GM19468 (cell line): ENCODE results near the gene PTPRD.

Experiments used
- ATAC-seq: cut with Tn5 transposase; IDR thresholded peaks from one replicate; pipeline ENCODE4 v1.9.1; 2021; ENCODE audit warnings: mild to moderate bottlenecking, moderate library complexity, moderate number of reproducible peaks; ENCODE audit not compliant: unreplicated experiment; ENCODE audit errors: extremely low read depth

Gene PTPRD

DNA sequence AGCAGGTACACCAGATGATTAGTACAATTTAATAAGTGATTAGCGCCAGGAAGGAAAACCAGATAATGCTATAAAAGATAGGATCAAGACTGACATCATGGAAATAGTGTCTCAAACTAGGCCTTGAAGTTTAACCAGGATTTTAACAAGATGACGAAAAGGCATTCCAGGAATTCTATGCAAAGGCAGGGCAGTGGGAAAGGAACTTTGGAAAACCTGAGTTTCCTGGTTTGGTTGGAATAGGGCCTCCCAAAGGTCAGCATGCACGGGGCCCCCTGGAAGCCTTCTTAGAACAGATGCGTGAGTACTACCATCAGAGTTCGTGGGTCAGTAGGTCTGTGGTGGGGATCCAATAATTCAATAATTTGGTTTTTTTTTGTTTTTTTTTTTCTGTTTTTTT is 1878.0 kb downstream of the PTPRD start:
- no peak for ATAC-seq

DNA sequence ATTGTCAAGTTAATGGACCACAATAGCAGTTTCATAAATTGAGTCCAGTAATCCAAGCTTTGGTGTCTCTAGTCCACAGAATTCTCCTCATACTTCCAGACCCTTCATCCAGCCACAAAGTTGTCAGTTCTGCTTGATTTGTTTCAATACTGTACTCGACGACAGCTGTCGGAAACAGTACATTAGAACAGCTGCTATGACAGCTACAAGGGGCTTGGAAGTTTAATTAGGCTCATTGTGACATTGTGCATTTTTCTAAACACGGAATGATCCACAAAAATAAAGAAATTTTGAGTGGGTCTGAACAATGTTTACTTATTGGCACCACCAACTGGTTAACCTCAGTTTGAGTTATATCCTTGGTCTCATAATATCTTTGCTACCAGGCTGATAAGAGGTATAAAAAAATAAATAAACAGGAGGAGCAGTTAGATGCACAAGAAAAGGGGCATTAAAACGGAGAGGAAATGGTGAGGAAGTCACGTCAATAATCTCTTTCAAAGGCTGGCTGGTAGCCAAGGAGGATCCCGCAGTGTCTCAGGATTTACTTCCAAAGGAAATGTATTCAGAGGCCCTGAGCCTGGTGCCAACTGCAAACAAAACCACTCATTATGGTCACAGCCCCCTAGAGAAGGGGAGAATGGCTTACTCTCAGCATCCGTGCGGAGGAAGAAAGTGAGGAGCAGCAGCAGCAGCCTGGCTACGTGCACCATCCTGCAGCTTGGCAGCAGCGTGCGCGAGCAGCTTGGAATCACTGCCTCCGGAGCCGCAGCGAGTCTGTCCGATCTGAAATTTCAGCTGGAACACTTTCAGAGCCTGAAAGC is 1879.5 kb downstream of the PTPRD start:
- ATAC-seq = no peak

DNA sequence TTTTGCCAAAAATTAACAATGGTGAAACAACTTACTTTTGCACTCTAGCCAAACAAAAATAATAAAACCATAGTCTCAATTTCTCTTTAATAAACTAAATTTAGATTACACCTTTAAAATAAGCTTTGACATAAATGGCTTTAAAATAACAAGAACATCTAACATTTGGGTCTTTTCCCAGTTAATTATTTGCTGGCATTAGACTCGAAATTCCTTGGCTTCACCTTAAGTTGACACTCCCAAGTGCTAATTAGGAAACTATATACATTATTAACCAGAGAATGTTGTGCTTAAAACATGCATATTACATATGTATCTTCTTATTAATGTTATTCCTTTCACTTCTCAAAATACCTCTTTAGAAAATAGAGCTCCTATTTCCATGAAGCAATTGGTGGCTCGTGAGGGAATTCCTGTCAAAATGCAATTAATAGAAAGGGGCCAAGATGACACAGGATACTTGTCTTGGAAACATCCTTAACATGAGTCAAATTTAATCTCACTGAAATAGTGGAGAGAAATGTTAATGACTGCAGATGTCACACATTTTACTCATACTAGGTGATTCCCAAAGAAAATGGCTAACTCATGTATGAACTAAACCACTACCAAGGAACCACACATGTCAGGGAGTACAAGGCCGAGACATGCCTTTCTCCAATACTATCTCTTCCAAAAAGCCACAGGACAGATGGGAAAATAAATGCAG is 1880.3 kb downstream of the PTPRD start:
- no peak for ATAC-seq

DNA sequence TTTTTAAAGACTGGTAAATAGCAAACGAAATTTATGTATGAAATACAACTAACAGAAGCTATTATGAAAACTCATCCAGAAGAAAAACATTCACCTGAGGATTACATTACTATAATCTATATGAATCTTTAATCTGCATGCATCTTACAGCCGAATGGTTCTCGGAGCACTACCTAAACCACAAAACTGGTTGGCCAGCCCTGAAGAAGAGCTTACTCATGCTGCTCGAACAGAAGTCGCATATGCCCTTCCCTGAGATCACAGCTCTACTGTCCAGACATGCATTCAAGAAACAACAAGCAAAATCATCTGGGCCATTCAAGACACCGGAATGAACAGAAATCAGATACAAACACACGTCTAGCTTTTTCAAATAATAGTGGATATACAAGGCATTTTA is 1882.2 kb downstream of the PTPRD start:
- no peak for ATAC-seq

DNA sequence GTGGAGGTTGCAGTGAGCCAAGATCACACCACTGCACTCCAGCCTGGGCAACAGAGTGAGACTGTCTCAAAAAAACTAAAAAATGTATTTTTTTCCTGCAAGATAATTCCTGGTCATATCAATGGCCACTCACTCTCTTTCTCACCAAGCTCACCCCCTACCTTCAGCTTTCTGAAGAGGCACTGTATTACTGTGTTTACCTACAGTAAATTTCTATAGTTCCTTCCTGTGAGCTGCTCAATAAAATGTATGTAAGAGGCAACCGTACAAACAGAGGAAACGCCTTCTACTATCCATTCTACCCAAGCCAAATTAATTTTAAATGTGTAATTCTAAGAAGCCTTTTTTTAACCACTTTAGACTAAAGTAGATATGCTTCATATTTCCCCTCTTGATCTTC is 1883.9 kb downstream of the PTPRD start:
- ATAC-seq = no peak

DNA sequence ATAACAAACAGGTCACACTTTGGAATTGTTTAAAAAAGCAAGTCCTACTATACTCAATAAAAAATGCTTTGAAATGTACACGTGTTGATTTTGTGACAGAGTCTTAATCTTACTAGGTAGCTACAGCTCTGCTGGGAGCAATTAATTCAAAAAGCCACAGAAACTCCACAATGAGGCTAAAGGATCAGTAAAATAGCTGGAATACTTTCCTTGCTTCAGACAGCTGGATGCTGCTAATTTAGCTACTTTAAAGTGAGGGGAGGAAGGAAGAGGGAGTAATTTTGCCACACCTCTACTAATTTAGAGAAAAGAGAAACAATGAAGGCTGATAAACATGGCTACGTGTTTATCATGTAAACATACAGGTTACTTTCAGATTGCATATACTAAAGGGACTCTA is 1885.6 kb downstream of the PTPRD start:
- ATAC-seq = no peak

DNA sequence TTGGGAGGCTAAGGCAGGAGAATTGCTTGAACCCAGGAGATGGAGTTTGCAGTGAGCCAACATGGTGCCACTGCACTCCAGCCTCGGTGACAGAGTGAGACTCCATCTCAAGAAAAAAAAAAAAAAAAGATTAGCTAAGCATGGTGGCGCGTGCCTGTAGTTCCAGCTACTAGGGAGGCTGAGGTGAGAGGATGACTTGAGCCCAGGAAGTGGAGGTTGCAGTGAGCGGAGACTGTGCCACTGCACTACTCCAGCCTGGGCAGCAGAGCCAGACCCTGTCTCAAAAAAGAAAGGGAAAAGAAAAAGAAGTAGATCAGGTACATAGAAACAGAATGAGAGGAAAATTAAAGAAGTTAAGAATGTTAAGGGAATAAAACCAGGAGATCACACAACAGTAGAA is 1886.1 kb downstream of the PTPRD start:
- ATAC-seq = no peak

DNA sequence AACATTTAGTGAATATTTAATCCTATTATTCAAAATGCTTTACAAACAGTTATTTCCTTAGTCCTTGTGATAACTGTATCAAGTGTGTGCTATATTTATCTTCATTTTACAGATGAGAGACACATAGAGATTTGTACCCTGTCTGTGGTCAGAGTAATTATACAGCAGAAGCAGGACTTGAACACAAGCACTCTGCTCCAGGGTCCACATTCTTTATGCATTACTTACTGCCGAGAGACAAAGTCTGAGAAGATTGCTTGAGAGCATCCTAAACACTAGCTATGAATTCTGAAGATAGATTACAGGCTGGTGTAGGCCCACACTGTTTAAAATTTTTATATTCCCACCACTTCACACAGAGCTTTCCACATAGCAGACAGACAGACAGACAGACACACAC is 1887.2 kb downstream of the PTPRD start:
- ATAC-seq = no peak

DNA sequence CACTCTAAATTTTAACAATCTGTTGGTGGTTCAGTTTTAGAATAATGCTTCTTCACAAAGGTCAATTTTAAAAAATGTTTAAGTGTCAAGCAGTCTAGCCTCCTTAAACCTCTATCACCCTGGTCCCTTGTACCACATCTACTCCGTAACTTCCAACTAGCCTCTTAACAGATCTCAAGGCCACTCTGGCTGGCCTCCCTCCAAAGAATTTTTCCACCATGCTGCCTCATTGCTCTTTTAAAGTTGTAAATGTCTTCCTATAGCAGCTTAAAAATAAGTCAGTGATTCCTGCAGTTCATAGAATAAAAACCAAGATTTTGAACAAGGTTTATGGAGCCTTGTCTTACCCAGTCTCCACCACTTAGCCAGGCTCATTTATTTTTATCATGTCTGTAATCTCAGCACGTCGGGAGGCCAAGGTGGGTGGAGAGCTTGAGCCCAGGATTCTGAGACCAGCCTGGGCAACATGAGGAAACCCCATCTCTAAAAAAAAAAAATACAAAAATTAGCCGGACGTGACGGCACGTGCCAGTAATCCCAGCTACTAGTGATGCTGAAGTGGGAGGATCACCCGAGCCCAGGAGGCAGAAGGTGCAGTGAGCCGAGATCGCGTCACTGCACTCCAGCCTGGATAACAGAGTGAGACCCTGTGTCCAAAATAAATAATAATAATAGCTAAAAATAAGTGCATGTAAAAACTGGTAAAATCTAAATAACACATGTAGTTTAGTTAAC is 1888.4 kb downstream of the PTPRD start:
- no peak for ATAC-seq

DNA sequence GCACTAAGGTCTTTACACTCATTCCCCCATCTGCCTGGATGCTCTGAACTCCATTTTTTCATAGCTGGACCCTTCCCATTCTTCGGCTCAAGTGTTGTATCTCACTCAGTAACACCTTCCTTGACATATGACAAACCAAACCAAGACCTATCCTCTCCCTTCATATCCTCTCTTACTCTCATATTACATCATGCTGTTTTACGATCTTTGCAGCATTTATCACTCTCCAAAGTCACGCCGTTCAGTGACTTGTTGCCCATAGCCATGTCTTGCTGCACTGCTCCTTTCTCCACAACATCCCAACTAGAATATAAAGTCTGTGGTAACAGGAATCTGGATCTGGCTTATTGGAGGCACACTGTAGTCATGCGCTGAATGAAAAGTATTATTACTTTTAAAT is 1889.6 kb downstream of the PTPRD start:
- ATAC-seq = no peak

DNA sequence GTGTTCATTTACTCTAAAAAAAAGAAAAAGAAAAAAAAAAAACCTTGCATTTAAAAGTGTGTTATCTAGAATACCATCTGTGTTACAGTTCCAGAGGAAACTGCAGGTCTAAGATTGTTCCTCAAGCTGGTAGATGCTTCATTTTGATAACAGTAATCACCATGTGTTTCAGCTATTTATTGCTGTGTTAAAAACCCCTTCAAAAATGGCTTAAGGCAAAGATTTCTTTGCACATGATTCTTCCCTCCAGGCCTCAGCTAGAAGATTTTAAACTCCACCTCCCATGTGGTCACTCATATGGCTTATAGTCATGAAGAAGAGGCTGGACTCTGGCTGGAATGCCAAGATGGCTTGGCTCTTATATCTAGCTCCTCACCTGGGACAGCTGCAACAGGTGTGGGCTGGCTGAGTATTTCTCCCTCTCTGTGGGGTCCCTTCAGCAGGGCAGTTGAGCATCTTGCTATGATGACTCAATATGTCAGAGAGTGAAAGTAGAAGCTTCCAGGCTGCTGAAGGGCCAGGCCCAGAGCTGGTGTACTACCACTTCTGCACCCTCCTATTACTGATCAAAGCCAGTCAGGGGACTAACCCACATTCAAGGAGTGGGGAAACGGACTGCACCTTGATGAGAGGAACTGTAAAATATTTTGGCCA is 1892.8 kb downstream of the PTPRD start:
- ATAC-seq = no peak

DNA sequence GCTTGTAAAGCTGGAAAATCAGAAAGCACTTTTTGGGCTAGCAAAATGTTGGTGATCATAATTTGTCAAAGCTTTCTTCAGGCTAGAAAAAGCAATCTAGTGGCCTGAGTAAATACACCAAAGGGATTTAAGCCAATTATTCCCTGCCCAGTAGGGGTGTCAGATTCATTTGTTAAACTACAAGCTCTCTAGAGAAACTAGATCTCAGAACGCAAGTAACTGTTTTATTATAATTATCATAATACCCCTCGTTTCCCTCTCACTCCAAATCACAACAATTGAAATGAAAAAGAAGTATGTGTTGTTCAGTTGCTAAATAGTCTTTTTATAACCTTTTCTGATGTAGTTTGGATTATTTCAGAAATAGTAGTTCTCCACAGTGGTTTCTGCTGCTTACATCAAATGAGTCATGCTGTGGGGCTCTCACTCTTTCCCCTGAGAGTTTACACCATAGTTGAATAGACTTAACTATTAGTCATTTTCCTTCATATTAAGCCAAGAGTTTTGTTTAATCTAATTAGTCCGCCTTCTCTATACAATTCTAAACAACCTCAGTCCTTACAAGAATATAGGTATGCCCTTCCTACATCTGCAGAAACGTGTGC is 1894.6 kb downstream of the PTPRD start:
- no peak for ATAC-seq

DNA sequence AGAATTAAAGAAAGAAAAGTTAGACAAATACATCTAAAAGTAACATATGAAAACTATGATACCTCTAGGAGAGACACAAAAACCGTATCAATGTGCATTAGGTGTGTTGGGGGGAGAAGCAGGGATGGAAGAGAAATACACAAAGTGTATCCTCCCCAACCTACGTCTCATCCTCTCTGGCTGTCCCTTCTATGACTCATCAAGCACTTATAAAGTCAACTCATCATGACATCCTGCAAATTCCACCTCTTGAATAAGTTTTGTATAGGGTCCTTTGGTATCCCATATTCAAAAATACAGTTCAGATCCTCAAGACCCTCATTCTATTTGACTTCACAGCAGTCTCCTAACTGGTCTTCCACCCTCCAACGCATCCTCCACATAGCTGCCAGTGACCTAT is 1895.7 kb downstream of the PTPRD start:
- no peak for ATAC-seq

DNA sequence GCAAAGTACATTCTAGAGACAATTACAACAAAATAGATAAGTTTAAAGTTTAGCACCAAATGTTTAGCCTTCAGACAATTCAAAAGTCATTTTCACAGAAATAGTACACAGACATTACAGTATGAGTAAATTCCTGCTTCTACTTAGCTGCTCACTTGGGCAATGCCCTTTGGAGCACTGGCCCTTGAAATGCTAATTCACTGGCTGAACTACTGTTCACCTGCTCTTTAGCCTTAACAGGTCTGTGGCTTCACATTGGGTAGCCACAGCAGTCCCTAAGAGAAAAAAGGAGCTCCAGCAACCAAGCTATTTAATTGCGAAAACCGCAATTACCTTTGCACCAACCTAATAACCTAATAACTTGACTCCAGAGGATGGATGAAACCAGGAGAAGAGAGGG is 1897.0 kb downstream of the PTPRD start:
- no peak for ATAC-seq

DNA sequence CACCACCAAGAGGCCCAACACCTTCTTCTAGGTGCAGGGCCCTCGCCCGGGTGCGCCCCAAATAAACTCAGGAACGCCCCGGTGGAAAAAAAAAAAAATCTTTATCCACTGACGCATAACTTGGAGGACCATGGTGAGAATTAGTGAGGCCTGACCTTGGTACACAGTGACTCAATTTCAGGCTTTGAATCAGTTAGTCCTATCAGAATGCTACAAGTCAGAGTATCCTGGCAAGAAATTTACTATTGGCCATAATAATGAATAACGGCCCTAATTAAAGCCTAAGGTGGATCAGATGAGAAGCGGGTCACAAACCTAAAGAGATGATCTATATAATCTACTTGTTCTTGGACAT is 1899.0 kb downstream of the PTPRD start:
- no peak for ATAC-seq

DNA sequence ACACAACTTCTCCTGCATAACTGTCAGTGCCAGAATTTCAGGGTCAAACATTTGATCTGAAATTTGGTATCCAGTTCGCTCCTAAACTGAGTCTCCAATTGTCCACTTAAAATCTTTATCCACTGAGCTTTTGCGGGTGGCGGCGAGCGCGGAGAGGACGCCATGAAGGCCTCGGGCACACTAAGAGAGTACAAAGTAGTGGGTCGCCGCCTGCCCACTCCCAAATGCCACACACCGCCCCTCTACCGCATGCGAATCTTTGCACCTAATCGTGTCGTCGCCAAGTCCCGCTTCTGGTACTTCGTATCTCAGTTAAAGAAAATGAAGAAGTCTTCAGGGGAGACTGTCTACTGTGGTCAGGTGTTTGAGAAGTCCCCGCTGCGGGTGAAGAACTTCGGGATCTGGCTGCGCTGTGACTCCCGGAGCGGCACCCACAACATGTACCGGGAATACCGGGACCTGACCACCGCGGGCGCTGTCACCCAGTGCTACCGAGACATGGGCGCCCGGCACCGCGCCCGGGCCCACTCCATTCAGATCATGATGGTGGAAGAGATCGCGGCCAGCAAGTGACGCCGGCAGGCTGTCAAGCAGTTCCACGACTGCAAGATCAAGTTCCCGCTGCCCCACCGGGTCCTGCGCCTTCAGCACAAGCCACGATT is 1899.5 kb downstream of the PTPRD start:
- ATAC-seq = no peak

DNA sequence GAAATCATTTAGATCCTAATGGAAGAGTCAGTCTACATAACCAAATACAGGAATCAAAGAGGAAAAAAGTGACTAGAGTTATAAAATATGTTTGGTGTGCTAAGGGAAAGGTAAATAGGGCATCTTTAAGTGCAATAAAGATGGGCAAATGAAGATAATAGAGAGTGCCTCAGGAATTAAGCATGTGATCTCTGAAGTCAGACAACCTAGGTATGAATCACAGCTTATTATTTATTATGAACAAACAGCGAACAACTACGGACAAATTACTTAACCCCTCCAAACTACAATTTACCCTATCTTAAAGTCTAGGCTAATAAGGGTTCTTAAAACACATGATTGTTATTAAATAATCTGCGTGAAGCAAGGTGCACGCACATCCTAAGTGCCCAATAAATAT is 1903.1 kb downstream of the PTPRD start:
- no peak for ATAC-seq

DNA sequence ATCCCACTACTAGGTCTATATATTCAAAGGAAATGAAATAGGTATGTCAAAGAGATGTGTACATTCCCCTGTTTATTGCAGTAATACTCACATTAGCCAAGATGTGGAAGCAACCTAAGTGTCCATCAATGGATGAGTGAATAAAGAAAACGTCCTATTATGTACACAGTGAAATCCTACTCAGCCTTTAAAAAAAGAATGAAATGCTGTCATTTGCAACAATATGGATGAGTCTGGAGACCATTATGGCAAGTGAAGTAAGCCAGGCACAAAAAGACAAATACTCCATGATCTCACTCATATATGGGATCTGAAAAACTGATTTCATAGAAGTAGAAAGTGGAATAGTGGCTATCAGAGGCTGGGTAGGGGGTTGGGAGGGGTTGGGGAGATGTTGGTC is 1904.1 kb downstream of the PTPRD start:
- no peak for ATAC-seq

DNA sequence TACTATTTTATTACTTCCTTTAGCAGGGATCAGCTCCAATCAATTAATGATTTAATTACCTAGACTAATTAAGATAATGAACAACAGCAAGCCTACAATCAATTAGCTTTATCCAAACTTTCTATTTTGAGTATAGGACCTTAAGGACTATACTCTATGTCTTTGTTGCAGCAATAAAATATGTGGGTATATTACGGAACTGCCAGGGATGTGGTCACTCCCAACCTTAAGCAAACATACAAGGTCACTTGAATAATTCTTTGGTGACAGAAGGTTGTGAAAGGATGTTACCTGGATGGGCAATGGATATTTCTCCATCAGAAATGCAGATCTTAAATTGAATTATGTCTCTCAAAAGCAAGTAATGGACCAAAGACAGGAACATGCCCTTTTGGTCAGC is 1905.8 kb downstream of the PTPRD start:
- no peak for ATAC-seq

DNA sequence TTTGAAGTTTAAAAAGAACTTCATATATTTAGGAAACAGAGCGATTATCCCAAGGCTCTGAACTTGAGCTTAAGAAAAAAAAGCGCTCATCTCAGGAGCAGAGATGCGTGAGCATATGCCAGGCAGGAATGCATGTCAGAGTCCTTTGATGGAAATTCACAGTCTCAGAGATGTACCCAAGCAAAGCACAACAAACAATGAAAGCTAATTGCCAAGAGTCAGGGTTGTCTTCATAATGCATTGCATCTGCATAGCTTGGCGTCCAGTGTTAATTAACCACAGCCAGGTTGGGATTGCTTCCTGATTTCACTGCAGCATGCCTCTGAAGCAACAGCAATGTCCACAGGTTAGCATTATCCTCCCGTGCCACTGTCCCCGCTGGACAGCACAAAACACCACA is 1906.3 kb downstream of the PTPRD start:
- ATAC-seq = no peak
